ENCODE data around the gene ZC3H11A.
"Not testable (repeated sequence)": the region's sequence is repeated elsewhere in the genome, so short reads cannot be mapped to it uniquely, and the experiment has no call there.

ZC3H11A gene

GRCh38 chr1:203795441-203796235 is at the start of gene ZC3H11A, which contains the start of gene ZBED6:
TSS of gene ZC3H11A (plus strand) at chr1:203795623. CDS start at chr1:203817071, 21,448 bp downstream.
TSS of gene ZBED6 (plus strand) at chr1:203795623. CDS start at chr1:203797523, 1,900 bp downstream.
- no peak for TF ChIP-seq CTCF (IDR thresholded peaks at IDR 0.05; ENCODE audit: insufficient read depth, low read length, missing control alignments)
- POLR2A ChIA-PET: interaction anchor here (1.8 kb wide), 1 partner anchor 11 kb away, joined by 6 read pairs; no protein-coding TSS in a partner anchor
- DNase-seq (ENCODE audit: low read depth, low spot score): peak; percentile 88
- CTCF ChIA-PET: no interaction called here
- H3K4me3 ChIP-seq (ENCODE audit: low read depth, low read length): peak within 1 kb of the TSS; percentile 57

GRCh38 chr1:203746281-203746680 is 49.1 kb upstream of the ZC3H11A start:
- H3K4me3 ChIP-seq (ENCODE audit: low read depth, low read length): no peak overlapping the region
- no peak for DNase-seq (ENCODE audit: low read depth, low spot score)
- ChIA-PET CTCF (interaction anchor here (1.3 kb wide), 1 partner anchor 473 kb away, joined by 3 read pairs; no protein-coding TSS in a partner anchor), POLR2A (no interaction called here)
- no peak for TF ChIP-seq CTCF (IDR thresholded peaks at IDR 0.05; ENCODE audit: insufficient read depth, low read length, missing control alignments)

GRCh38 chr1:203751051-203751450 is 44.4 kb upstream of the ZC3H11A start:
- no peak overlapping the region for H3K4me3 ChIP-seq (ENCODE audit: low read depth, low read length)
- ChIA-PET CTCF (no interaction called here), POLR2A (no interaction called here)
- no peak for TF ChIP-seq CTCF (IDR thresholded peaks at IDR 0.05; ENCODE audit: insufficient read depth, low read length, missing control alignments)
- DNase-seq (ENCODE audit: low read depth, low spot score): peak; percentile 58

- DNase-seq (ENCODE audit: low read depth, low spot score); CTCF ChIA-PET; POLR2A ChIA-PET; H3K4me3 ChIP-seq (ENCODE audit: low read depth, low read length): not testable (repeated sequence)
These were observed 43.6 kb upstream of the ZC3H11A start for GRCh38 chr1:203751618-203752361.

- ChIA-PET CTCF (no interaction called here), POLR2A (interaction anchor here (0.7 kb wide), 1 partner anchor 77 kb away, joined by 3 read pairs; no protein-coding TSS in a partner anchor)
- TF ChIP-seq CTCF (IDR thresholded peaks at IDR 0.05; ENCODE audit: insufficient read depth, low read length, missing control alignments): no peak
- DNase-seq (ENCODE audit: low read depth, low spot score): no peak
- H3K4me3 ChIP-seq (ENCODE audit: low read depth, low read length): no peak overlapping the region
These were observed 41.0 kb upstream of the ZC3H11A start for GRCh38 chr1:203754455-203754864.

- DNase-seq (ENCODE audit: low read depth, low spot score): no peak
- no peak for TF ChIP-seq CTCF (IDR thresholded peaks at IDR 0.05; ENCODE audit: insufficient read depth, low read length, missing control alignments)
- no peak overlapping the region for H3K4me3 ChIP-seq (ENCODE audit: low read depth, low read length)
- POLR2A ChIA-PET: no interaction called here
- CTCF ChIA-PET: no interaction called here
These were observed 39.4 kb upstream of the ZC3H11A start for GRCh38 chr1:203756036-203756435.

- CTCF ChIA-PET: interaction anchor here (0.9 kb wide), 1 partner anchor 271 kb away, joined by 3 read pairs; no protein-coding TSS in a partner anchor
These were observed 36.7 kb upstream of the ZC3H11A start for GRCh38 chr1:203758749-203759148.

More at GRCh38 chr1:203758749-203759148, 36.7 kb upstream of the ZC3H11A start:
- POLR2A ChIA-PET; H3K4me3 ChIP-seq (ENCODE audit: low read depth, low read length); DNase-seq (ENCODE audit: low read depth, low spot score): not testable (repeated sequence)

Data from AG04449 (cell line).